GM18861 (cell line): ENCODE measurements around the gene DCXR.

Experiments used
- ATAC-seq: cut with Tn5 transposase; IDR thresholded peaks from one replicate; pipeline ENCODE4 v1.9.1; 2021; ENCODE audit not compliant: unreplicated experiment

The DCXR gene

GRCh38 chr17:82023447-82024241 is 13.9 kb downstream of the DCXR start:
- ATAC-seq = peak; percentile 7

- ATAC-seq = peak; percentile 71
These were observed 14.5 kb downstream of the DCXR start, which contains the start of gene LRRC45 for GRCh38 chr17:82022981-82023446. TSS of gene LRRC45 (plus strand) at chr17:82023305. CDS start at chr17:82023644, 339 bp downstream.

- ATAC-seq = peak; percentile 16
These were observed 15.1 kb downstream of the DCXR start, which contains the start of gene CENPX for GRCh38 chr17:82022310-82022980. TSS of gene CENPX (minus strand) at chr17:82022878. CDS start at chr17:82022861, 17 bp downstream.

GRCh38 chr17:82021900-82022309 is 15.6 kb downstream of the DCXR start:
- ATAC-seq = no peak

GRCh38 chr17:82021107-82021899 is 16.2 kb downstream of the DCXR start:
- no peak for ATAC-seq

- no peak for ATAC-seq
These were observed 16.9 kb downstream of the DCXR start for GRCh38 chr17:82020572-82021106.

GRCh38 chr17:82019690-82020571 is 17.6 kb downstream of the DCXR start:
- no peak for ATAC-seq

GRCh38 chr17:82018989-82019689 is 18.4 kb downstream of the DCXR start:
- ATAC-seq = no peak

- no peak for ATAC-seq
These were observed 19.1 kb downstream of the DCXR start for GRCh38 chr17:82018152-82018988.

GRCh38 chr17:82017612-82018151 is 19.8 kb downstream of the DCXR start:
- no peak for ATAC-seq

GRCh38 chr17:82016875-82017459 is 20.5 kb downstream of the DCXR start:
- ATAC-seq = no peak

- ATAC-seq = no peak
These were observed 21.2 kb downstream of the DCXR start for GRCh38 chr17:82016061-82016874.

GRCh38 chr17:82015311-82015971 is 22.1 kb downstream of the DCXR start:
- ATAC-seq = no peak

- ATAC-seq = no peak
These were observed 22.6 kb downstream of the DCXR start for GRCh38 chr17:82014971-82015310.

GRCh38 chr17:82014432-82014831 is 23.1 kb downstream of the DCXR start:
- no peak for ATAC-seq

GRCh38 chr17:82013772-82014321 is 23.6 kb downstream of the DCXR start:
- ATAC-seq = no peak
